ENCODE measurements around the gene PER1. TPM values are rescaled to one million over a fixed set of nuclear protein-coding genes. Genes with fewer than 3 reads are reported as not detected.
A peak's percentile ranks its signal among the peaks of the same experiment; 100 is the strongest.

PER1 gene
- total and polyA plus RNA-seq, 9 of the 15 experiments (the other 6 are each of a cell fraction or from before 2014, with no cell fraction given): 0.13 to 26.0 (median 3.4) TPM

GRCh38 chr17:8119581-8120519 is 32.4 kb downstream of the PER1 start (continued):
- no peak for TF ChIP-seq ZNF280B (CRISPR knock-in tag; IDR thresholded peaks at IDR 0.05)
- TF ChIP-seq FOXO4 (CRISPR knock-in tag; IDR thresholded peaks at IDR 0.05): no peak
- TF ChIP-seq FOSL1 (tag; conservative IDR thresholded peaks at IDR 0.05): no peak
- TF ChIP-seq HNRNPH1 (optimal IDR thresholded peaks at IDR 0.05; ENCODE audit: low read depth, low read length): no peak
- TF ChIP-seq BRD9 (IDR thresholded peaks at IDR 0.05; ENCODE audit: low read depth, partially characterized antibody): peak; percentile 94
- peak; percentile 23; the same call in 1 of the 2 replicates for TF ChIP-seq CREB1 (IDR thresholded peaks at IDR 0.05)
- no peak for TF ChIP-seq CREB1 (CRISPR knock-in tag; IDR thresholded peaks at IDR 0.05)
- TF ChIP-seq CCAR2 (IDR thresholded peaks at IDR 0.05; ENCODE audit: low read depth, low read length): no peak
- 0 out of 2 replicates have a peak, but pooled peaks have one; percentile 30 for TF ChIP-seq MYNN (IDR thresholded peaks at IDR 0.05)
- no peak for TF ChIP-seq MYNN (CRISPR knock-in tag; IDR thresholded peaks at IDR 0.05)
- peak; percentile 55; the same call in 1 of the 2 replicates for TF ChIP-seq SOX6 (IDR thresholded peaks at IDR 0.05)
- peak; percentile 84 for TF ChIP-seq ZBTB8A (IDR thresholded peaks at IDR 0.05; ENCODE audit: partially characterized antibody)
- TF ChIP-seq ETS1 (conservative IDR thresholded peaks at IDR 0.05; ENCODE audit: control insufficient read depth, low read depth, low read length): peak; percentile 94
- TF ChIP-seq TSC22D4 (tag; IDR thresholded peaks at IDR 0.05): no peak
- TF ChIP-seq ATF1 (CRISPR knock-in tag; IDR thresholded peaks at IDR 0.05): no peak
- TF ChIP-seq ATF1 (tag; IDR thresholded peaks at IDR 0.05): 0 out of 2 replicates have a peak, but pooled peaks have one; percentile 17
- no peak for TF ChIP-seq ZNF764 (CRISPR knock-in tag; IDR thresholded peaks at IDR 0.05; ENCODE audit: low read depth)
- TF ChIP-seq AFF4 (CRISPR knock-in tag; IDR thresholded peaks at IDR 0.05): peak; percentile 72; the same call in 1 of the 2 replicates
- TF ChIP-seq TEAD4 (IDR thresholded peaks at IDR 0.05; ENCODE audit: low read length): peak; percentile 80
- no peak for TF ChIP-seq TEAD4 (CRISPR knock-in tag; IDR thresholded peaks at IDR 0.05; ENCODE audit: borderline replicate concordance)

All from K562 (cell line).